Hematopoietic multipotent progenitor cell treated with erythropoietin and hydrocortisone succinate and interleukin-3 and kit ligand, for 8 days (in vitro differentiated cells): Measurements from ENCODE around the gene PTMA.
A peak's percentile ranks its signal among the peaks of the same experiment; 100 is the strongest.
"Not testable (repeated sequence)": the region's sequence is repeated elsewhere in the genome, so short reads cannot be mapped to it uniquely, and the experiment has no call there.

Experiments
- DNase-seq: peaks from one replicate; pipeline ENCODE4 v3.0.0-alpha.2; 2015

Gene PTMA

DNA sequence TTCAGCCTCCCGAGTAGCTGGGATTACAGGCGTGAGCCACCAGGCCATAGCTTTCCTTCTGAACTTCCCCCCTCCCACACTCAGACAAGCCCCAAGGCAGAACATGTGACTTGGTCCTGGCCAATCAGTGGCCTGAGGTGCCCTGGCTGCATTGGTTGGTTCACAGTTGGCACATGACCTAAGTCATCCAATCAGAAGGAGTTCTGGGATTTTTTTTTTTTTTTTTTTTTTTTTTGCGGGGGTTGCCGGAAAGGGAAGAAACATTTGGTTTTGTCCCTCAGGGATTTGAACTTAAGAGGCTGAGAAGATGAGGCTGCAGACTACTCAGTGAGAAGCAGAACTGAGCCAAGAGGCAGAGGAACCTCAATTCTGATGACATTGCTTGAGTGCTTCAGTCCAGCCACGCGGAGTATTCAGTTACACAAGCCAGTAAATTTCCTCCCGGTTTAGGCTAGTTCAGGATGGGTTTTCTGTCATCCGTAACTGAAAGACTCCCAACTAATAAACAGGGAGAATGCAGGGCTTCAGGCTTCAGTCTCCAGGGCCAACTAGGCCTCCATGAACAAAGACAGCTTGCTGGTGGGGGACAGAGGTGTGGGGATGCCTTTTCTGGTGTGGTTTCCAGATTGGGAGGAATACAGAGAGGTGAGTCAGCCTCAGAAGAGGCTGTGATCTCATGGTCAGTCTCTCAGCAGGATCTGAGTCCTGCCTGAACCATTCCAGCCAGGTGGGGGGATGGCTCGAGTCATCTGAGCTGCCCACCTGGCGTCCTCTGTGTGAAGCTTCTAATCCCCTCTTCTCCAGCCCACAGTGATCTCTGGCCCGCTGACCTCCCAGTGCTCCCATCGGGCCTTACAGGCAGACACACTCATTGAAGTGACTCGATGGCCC, 9.2 kb downstream of the PTMA start:
- peak; percentile 60 for DNase-seq

DNA sequence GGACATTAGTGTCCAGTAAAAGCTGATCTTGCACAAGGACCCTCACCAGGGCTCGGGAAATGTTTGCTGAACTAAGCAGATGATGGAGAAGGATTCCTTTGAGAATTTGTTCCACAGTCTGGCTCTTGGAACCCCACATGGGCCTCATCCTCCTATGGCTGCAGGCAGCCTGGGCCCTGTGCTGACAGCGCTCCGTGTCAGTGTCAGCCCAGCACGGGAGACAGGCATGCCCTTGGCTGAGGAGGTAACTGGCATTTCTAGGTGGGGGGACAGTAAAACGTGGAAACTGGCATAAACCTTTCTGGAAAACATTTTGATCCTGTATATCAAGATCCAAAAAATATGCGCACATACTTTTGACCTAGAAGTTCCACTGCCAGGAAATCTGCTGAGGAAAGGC, 10.5 kb downstream of the PTMA start:
- DNase-seq = no peak

GRCh38 chr2:231720292-231720986, 12.1 kb downstream of the PTMA start:
- no peak for DNase-seq

GRCh38 chr2:231720987-231721966, 13.0 kb downstream of the PTMA start:
- no peak for DNase-seq

DNA sequence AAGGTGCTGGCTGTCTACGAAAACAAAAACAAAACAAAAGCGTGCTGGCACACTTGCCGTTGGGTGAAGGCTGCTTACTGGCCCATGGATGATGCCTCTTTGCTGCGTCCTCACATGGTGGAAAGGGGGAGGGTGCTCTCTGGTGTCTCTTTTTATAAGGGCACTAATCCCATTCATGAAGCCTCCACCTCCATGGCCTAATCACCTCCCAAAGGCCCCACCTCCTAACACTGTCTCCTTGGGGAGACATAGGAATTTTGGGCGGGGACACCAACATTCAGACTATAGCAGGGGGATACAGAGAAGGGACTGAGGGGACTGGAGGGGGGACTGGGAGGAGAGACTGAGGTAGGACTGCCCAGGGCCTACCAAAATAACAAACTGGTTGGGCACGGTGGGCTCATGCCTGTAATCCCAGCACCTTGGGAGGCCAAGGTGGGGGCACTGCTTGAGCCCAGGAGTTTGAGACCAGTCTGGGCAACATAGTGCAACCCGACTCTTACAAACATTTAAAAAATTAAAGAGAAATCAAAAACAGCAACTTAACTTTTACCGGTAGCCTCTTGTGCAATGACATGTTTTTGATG, 14.5 kb downstream of the PTMA start:
- DNase-seq = no peak

GRCh38 chr2:231725476-231725875, 17.2 kb downstream of the PTMA start:
- DNase-seq = no peak

GRCh38 chr2:231726276-231726675, 18.0 kb downstream of the PTMA start:
- DNase-seq = no peak

GRCh38 chr2:231727621-231728020, 19.3 kb downstream of the PTMA start:
- no peak for DNase-seq

DNA sequence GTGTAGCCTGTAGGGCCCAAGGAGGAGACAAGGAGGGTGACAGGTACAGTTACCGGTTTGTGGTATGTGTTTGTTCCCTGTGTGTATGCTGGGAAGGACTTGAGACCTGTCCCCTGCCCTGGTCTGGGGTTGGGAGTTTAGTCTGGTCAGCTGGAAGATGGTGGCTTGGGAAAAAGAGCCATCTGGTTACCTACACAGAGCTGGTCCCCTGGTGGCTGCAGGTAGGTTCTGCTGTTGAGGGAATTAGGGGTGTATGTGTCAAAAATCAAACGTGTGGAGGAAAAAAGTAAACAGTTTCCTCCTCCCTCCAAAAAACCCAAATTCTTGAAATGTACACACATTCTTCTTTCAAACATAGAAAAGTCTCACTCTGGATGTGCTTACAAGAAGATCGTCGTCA, 24.3 kb downstream of the PTMA start:
- DNase-seq = no peak

GRCh38 chr2:231737761-231738160, 29.4 kb downstream of the PTMA start:
- DNase-seq = no peak

GRCh38 chr2:231743376-231744116, 35.2 kb downstream of the PTMA start:
- DNase-seq = no peak

- DNase-seq = no peak
Measured at GRCh38 chr2:231745303-231746038, 37.1 kb downstream of the PTMA start.

DNA sequence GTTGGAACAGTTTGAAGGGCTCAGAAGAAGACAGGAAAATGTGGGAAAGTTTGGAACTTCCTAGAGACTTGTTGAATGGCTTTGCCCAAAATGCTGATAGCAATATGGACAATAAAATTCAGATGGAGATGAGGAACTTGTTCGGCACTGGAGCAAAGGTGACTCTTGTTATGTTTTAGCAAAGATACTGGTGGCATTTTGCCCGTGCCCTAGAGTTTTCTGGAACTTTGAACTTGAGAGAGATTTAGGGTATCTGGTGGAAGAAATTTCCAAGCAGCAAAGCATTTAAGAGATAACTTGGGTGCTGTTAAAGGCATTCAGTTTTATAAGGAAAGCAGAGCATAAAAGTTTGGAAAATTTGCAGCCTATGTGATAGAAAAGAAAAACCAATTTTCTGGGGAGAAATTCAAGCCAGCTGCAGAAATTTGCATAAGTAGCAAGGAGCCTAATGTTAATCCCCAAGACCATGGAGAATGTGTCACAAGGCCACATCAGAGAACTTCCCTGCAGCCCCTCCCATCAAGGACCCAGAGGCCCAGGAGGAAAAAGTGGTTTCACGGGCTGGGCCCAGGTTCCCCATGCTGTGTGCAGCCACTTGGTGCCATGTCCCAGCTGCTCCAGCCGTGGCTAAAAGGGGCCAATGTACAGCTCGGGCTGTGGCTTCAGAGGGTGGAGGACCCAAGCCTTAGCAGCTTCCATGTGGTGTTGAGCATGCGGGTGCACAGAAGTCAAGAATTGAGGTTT, 40.0 kb downstream of the PTMA start:
- DNase-seq = not testable (repeated sequence)

DNA sequence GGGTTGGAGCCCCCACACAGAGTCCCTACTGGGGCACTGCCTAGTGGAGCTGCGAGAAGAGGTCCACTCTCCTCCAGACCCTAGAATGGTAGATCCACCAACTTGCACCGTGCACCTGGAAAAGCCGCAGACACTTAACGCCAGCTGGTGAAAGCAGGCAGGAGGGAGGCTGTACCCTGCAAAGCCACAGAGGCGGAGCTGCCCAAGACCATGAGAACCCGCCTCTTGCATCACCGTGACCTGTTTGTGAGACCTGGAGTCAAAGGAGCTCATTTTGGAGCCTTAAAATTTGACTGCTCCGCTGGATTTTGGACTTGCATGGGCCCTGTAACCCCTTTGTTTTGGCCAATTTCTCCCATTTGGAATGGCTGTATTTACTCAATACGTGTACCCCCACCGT, 40.7 kb downstream of the PTMA start:
- not testable (repeated sequence) for DNase-seq

GRCh38 chr2:231751042-231751815, 42.9 kb downstream of the PTMA start:
- no peak for DNase-seq

DNA sequence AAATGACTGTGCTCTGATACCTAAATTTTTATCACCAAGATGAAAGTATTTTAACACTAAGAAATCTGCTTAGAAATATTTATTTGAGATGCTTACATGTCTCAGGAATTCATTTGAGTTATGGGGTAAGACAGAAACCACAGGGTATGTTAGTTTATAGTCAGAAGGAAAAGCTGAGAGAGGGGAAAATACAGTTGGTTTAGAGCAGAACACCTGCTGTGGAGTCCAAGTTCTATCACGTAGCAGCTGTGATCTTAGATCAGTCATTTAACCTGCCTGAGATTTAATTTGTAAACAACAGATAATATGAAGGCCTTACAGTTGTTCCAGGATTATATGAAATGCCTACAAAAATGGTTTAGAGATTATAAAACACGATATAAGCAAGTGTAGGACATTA, 43.7 kb downstream of the PTMA start:
- no peak for DNase-seq

GRCh38 chr2:231761735-231762134, 53.4 kb downstream of the PTMA start:
- DNase-seq = no peak
